Smooth muscle cell (in vitro differentiated cells): Measurements from ENCODE around the gene EPB41L3. TPM values are rescaled to one million over a fixed set of nuclear protein-coding genes. Genes with fewer than 3 reads are reported as not detected.

Experiments used
- DNase-seq: peaks from one replicate; lab custom pipeline; 2025; ENCODE audit not compliant: unreplicated experiment; lab: John Stamatoyannopoulos, UW
- H2AFZ ChIP-seq: fragments of 200-600 bp; sonication (generic); 2 replicates; pipeline ENCODE4 v1.6.0; 2016; ENCODE audit warnings: antibody characterized with exemption, low read depth, mild to moderate bottlenecking
- H3F3A ChIP-seq: fragments of 200-600 bp; sonication (generic); 2 replicates; pipeline ENCODE4 v1.6.0; 2017; ENCODE audit warnings: antibody characterized with exemption, low read depth
- H3K27ac ChIP-seq: fragments of 200-600 bp; sonication (generic); 2 replicates; pipeline ENCODE4 v1.5.1; 2016; ENCODE audit warnings: low read depth, mild to moderate bottlenecking
- H3K27me3 ChIP-seq: fragments of 200-600 bp; sonication (generic); 2 replicates; pipeline ENCODE4 v1.6.1; 2016; ENCODE audit warnings: low read depth, mild to moderate bottlenecking
- H3K36me3 ChIP-seq: fragments of 200-600 bp; sonication (generic); 2 replicates; pipeline ENCODE4 v1.5.1; 2016; ENCODE audit warnings: low read depth
- H3K4me1 ChIP-seq: fragments of 200-600 bp; sonication (generic); 2 replicates; pipeline ENCODE4 v1.5.1; 2016; ENCODE audit warnings: low read depth
- H3K4me2 ChIP-seq: fragments of 200-600 bp; sonication (generic); 2 replicates; pipeline ENCODE4 v1.6.0; 2016; ENCODE audit warnings: mild to moderate bottlenecking
- H3K4me3 ChIP-seq: fragments of 200-600 bp; sonication (generic); 2 replicates; pipeline ENCODE4 v1.5.1; 2016; ENCODE audit warnings: mild to moderate bottlenecking
- H3K79me2 ChIP-seq: fragments of 200-600 bp; sonication (generic); 2 replicates; pipeline ENCODE4 v1.6.0; 2016; ENCODE audit warnings: low read depth, mild to moderate bottlenecking
- H3K9ac ChIP-seq: fragments of 200-600 bp; sonication (generic); 2 replicates; pipeline ENCODE4 v1.6.0; 2016; ENCODE audit warnings: low read depth
- H3K9me3 ChIP-seq: fragments of 200-600 bp; sonication (generic); replicated peaks from 2 replicates; pipeline ENCODE4 v1.5.1; 2016; ENCODE audit warnings: low read depth
- H4K20me1 ChIP-seq: fragments of 200-600 bp; sonication (generic); 2 replicates; pipeline ENCODE4 v1.6.0; 2016; ENCODE audit warnings: low read depth
- WGBS: methylation state at CpG from one replicate; pipeline ENCODE4 v1.1.7; 2016; ENCODE audit warnings: low lambda C conversion rate; 5-methylcytosine and 5-hydroxymethylcytosine counted together
- polyA plus RNA-seq: library from polyadenylated mRNA; unstranded; fragments of >200 nt; fragmentation: Nextera tagmentation; extraction: Ambion mirVana; gene quantifications from 2 replicates; pipeline ENCODE4 v1.2.1, GENCODE V29; 2016
- total RNA-seq: library from RNA; depleted of rRNA; stranded (reverse); fragments of >200 nt; gene quantifications from 2 replicates; pipeline ENCODE4 v1.2.3, GENCODE V29; 2014
- TF ChIP-seq, protein P1 (sequence below): fragments of 200-600 bp; sonication (generic); IDR thresholded peaks from 2 replicates; pipeline ENCODE4 v1.5.1; 2017; ENCODE audit warnings: borderline replicate concordance, mild to moderate bottlenecking, antibody characterized with exemption; ENCODE audit not compliant: insufficient read depth, poor library complexity, severe bottlenecking

Gene EPB41L3
- total and polyA plus RNA-seq, 2 experiments from 2014 or later, result 11.5 to 26.9 TPM

DNA sequence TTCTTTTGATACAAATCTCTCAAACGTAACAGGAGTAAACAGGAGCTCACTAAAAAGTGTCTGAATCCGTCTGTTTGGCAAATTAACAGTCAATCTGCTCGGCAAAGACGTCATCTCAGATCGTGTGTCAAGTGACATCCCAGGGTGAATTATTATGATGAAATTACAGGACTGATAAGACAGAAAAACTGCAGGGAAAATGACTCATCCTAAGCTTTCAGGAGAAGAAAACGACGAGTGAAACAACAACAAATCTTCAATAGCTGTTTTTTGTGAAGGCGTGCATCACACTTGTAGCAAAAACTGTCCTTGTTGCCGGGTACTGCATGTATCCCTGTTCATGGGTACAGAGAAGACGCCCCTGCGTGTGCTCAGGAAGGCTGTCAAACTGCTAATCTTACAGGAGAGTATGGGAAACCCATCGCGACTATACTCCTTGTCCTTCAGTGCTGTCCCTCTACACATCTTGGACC lies 24.9 kb downstream of the EPB41L3 start:
- Histone ChIP-seq H2AFZ (no peak overlapping the region), H3K4me2 (peak overlapping the region; percentile 78), H3K79me2 (peaks cover 30% of the 10 kb centered on the region), H3K9me3 (no peaks in the 10 kb centered on the region), H3F3A (peaks cover 10% of the 10 kb centered on the region), H4K20me1 (peaks cover 14% of the 10 kb centered on the region), H3K36me3 (no peaks in the 10 kb centered on the region), H3K27ac (peak overlapping the region; percentile 48), H3K4me3 (peak overlapping the region; percentile 18), H3K27me3 (no peaks in the 10 kb centered on the region), H3K4me1 (peaks cover 17% of the 10 kb centered on the region), H3K9ac (peak overlapping the region; percentile 5)
- no peak for DNase-seq
- 26% methylated on average over 13 of the region's 13 CpGs for WGBS
- TF ChIP-seq, protein P1, sequence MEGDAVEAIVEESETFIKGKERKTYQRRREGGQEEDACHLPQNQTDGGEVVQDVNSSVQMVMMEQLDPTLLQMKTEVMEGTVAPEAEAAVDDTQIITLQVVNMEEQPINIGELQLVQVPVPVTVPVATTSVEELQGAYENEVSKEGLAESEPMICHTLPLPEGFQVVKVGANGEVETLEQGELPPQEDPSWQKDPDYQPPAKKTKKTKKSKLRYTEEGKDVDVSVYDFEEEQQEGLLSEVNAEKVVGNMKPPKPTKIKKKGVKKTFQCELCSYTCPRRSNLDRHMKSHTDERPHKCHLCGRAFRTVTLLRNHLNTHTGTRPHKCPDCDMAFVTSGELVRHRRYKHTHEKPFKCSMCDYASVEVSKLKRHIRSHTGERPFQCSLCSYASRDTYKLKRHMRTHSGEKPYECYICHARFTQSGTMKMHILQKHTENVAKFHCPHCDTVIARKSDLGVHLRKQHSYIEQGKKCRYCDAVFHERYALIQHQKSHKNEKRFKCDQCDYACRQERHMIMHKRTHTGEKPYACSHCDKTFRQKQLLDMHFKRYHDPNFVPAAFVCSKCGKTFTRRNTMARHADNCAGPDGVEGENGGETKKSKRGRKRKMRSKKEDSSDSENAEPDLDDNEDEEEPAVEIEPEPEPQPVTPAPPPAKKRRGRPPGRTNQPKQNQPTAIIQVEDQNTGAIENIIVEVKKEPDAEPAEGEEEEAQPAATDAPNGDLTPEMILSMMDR, result no peak

DNA sequence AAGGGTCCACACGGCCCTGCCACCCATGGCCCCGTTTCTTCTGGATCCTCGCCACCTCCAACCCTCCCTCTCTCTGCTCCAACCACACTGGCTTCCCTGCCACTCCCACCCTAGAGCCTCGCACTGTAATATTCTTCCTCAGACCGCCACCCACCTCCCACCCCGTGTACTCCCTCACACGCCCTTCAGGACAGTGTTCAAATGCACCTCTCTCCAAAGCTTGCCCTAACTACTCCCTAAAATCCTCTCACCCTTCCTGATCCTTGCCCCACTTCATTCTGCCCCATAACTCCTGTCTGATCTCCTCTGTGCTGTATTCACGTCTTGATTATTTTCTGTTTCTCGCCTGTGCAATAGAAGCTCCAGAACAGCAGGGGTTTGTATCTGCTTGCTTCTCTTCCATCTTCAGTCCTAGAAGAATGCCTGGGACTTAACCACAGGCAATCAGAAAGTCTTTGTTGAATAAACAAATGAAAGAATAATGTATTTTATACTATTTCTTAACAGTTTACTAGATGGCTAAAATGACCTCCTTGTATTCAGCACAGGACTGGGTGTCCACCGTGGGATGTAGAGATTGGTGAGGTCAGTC lies 25.5 kb downstream of the EPB41L3 start:
- H3K79me2 ChIP-seq, result peaks cover 27% of the 10 kb centered on the region
- H3K4me2 ChIP-seq, result peak overlapping the region; percentile 78

DNA sequence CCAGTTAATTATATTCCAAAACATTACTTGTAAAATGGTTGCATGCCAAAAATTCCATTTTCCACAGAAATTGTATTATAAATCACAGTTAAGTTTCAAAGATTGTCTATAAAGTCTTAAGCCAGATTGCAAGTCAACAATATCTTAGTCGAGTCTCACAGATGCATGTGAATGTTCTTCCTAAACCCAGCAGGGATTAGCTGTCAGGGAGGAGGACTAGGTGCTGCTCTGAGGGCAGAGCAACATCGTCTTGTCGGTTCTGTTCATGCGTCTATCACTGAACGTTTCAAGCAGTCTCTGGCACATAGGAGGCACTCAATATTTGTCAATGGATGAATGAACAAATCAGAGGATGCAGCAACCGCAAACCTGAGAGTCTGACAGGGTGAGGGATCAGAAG lies 27.0 kb downstream of the EPB41L3 start:
- Histone ChIP-seq H3K4me1 (peaks cover 17% of the 10 kb centered on the region), H3F3A (peaks cover 10% of the 10 kb centered on the region), H3K36me3 (no peaks in the 10 kb centered on the region), H3K9ac (no peak overlapping the region), H3K79me2 (peaks cover 19% of the 10 kb centered on the region), H3K9me3 (no peaks in the 10 kb centered on the region), H2AFZ (no peak overlapping the region), H3K27ac (no peak overlapping the region), H3K4me3 (no peak overlapping the region), H3K4me2 (no peak overlapping the region), H3K27me3 (no peaks in the 10 kb centered on the region), H4K20me1 (peaks cover 14% of the 10 kb centered on the region)
- 73% methylated on average over 6 of the region's 6 CpGs for whole genome bisulfite sequencing
- no peak for DNase-seq
- TF ChIP-seq, protein P1, result no peak

More for the DNA sequence above, 25.5 kb downstream of the EPB41L3 start:
- peaks cover 10% of the 10 kb centered on the region for H3F3A ChIP-seq
- peak overlapping the region; percentile 6 for H3K4me3 ChIP-seq
- H3K4me1 ChIP-seq, result peaks cover 17% of the 10 kb centered on the region
- no peak overlapping the region for H2AFZ ChIP-seq
- TF ChIP-seq, protein P1, result no peak
- 89% methylated on average over 10 of the region's 10 CpGs for WGBS
- H3K9ac ChIP-seq, result peak overlapping the region; percentile 5
- no peaks in the 10 kb centered on the region for H3K9me3 ChIP-seq
- H3K36me3 ChIP-seq, result no peaks in the 10 kb centered on the region
- no peak for DNase-seq
- H4K20me1 ChIP-seq, result peaks cover 14% of the 10 kb centered on the region
- peak overlapping the region; percentile 48 for H3K27ac ChIP-seq
- H3K27me3 ChIP-seq, result no peaks in the 10 kb centered on the region
